ENCODE measurements around the gene SRP9.

- TF ChIP-seq EP300 (IDR thresholded peaks at IDR 0.05) (no peak), CTCF (IDR thresholded peaks at IDR 0.05) (no peak)
Observed at GRCh38 chr1:225765982-225766674, 11.5 kb upstream of the SRP9 start.
